Sciatic nerve (tissue), 2 donors: Measurements from ENCODE around the gene CFAP97. TPM values are rescaled to one million over a fixed set of nuclear protein-coding genes. Genes with fewer than 3 reads are reported as not detected.

Experiments used
- ATAC-seq: fragments of 200-7000 bp; cut with Tn5 transposase; one replicate; pipeline ENCODE4 v1.9.1; 2020; ENCODE audit warnings: mild to moderate bottlenecking, moderate library complexity
- DNase-seq: peaks from one replicate; pipeline ENCODE4 v3.0.0-alpha.2; 2020; ENCODE audit warnings: low spot score
- intact Hi-C: fragments of 100-400 bp; cut with DNase I; formaldehyde crosslinking; loops from one replicate; pipeline ENCODE4 v1.14.2; 2022
- total RNA-seq: library from RNA; stranded (reverse); fragmentation: NEBNext Ultra II Directional; extraction: Animal tissue kit (Norgen Biotek cat#: 25700); gene quantifications from one replicate; pipeline ENCODE4 v1.2.1, GENCODE V29; 2021
- donor health status: DM: no; HTN: no; CAD: no.
- donor health status: DM: no; HTN: no; CAD: no.

The CFAP97 gene
- total RNA-seq, 1 donor from 2014 or later, result 44.8 TPM

DNA sequence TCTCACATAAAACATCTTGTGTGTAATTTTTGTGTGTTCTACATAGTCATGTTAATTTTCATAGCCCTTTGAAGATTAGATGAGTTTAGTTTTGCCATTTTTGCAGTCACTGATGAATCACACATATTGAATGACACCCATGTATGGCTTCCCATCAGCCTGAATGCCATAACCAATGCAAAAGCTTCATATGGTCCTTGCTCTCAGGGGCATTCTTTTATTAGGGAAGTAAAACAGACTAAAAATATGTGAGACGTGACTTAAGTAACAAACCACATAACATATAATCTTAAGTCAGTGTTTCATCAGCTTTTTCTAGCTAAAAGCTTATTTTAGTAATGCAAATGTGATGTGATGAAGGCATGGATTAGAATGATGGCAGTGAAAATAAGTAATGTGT is 52.5 kb downstream of the CFAP97 start:
- ATAC-seq (no peak), DNase-seq (no peak)
- intact Hi-C loops, result no loop called here

DNA sequence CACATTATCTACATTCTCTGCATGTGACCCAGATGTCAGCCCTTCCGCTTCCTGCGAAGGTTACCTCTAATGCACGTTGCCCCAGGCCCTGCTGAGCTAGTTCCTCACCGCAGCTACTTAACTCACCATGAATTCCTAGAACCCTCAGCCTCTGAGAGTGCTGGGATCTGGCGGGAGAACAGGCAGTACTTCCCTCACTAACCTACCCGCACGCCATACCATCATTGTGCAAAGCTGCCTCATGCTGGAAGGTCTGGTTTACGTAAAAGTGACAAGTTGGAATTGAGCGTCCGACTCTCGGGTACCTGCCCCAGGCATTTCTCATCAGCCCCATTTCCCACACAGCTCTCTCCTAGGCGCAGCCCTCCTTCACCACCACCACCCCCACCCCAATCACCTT is 54.4 kb downstream of the CFAP97 start:
- ATAC-seq, result no peak
- DNase-seq, result no peak
- intact Hi-C loops, result no loop called here

DNA sequence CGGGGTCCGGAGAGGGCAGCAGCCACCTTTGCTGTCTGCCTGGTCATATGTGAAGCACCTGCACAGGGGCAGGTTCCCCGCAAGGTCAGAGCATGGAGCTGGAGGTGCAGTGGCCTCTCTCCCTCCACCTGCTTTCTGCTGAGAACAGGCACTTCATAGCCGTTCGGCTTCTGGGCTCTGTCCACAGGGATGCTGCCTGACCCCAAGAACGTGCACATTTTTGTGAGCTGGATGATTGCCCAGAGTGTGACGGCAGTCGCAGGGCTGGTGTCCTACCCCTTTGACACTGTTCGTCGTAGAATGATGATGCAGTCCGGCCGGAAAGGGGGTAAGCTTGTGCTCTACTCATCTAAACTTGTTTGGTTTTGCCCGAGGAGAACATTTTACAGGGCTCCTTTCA is 58.2 kb downstream of the CFAP97 start:
- intact Hi-C loops, result no loop called here
- DNase-seq (no peak), ATAC-seq (no peak)

DNA sequence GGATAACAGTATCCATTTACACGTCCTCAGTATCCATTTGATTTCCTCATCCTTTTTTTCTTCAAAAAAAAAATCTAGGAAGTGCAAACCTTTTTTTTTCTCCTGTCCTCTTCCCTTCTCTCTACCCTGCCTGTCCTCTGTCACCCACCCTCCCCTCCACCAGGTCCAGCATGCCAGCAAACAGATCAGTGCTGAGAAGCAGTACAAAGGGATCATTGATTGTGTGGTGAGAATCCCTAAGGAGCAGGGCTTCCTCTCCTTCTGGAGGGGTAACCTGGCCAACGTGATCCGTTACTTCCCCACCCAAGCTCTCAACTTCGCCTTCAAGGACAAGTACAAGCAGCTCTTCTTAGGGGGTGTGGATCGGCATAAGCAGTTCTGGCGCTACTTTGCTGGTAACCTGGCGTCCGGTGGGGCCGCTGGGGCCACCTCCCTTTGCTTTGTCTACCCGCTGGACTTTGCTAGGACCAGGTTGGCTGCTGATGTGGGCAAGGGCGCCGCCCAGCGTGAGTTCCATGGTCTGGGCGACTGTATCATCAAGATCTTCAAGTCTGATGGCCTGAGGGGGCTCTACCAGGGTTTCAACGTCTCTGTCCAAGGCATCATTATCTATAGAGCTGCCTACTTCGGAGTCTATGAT is 59.1 kb downstream of the CFAP97 start:
- DNase-seq (no peak), ATAC-seq (no peak)
- intact Hi-C loops, result no loop called here

DNA sequence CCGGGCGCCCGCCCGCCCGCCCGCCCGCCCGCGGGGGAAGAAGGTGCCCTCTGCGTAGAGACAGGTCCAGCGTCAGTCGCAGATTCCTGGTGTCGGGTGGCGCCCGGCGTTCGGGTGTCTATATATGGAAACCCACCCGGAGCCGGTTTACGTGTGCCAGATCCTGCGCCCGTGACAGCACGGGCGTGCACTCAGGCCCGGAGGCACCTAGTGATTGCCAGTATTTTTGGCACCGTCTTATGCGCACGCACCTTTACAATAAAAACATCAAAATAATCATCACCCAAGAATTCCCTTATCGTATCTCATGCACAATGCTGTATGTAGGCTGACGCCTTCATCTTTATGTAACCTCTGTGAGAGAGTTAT is 60.2 kb downstream of the CFAP97 start:
- intact Hi-C loops, result no loop called here

DNA sequence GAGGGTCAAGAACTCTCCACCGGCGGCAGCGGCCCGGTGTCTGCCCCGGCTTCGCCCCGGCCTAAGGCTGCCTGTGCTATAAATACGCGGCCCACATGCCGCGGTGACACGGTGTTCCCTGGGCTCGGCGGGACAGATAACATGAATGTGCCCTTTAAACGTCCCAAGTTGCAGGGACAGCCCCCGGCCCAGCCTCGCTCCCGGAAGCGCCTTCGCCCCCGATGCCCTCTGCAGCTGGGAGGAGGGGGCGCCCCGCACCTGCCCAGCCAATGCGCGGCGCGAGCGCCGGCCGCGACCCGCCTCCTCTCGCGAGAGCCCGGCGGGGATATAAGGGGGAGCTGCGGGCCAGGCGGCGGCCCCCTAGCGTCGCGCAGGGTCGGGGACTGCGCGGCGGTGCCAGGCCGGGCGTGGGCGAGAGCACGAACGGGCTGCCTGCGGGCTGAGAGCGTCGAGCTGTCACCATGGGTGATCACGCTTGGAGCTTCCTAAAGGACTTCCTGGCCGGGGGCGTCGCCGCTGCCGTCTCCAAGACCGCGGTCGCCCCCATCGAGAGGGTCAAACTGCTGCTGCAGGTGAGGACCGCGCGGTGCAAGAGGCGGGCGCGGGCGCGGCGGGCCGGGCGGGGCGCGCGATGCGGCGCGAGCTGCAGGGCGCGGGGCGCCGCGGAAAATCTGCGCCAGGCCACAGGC is 60.7 kb downstream of the CFAP97 start, which contains the start of gene SLC25A4:
TSS of gene SLC25A4 (plus strand) at position 355 of the 689 bp plus-strand sequence. CDS start at position 462, 107 bp downstream.
- peak; percentile 96 for ATAC-seq
- intact Hi-C loops, result no loop called here
- peak; percentile 91 for DNase-seq

More for the DNA sequence above, 60.2 kb downstream of the CFAP97 start:
- DNase-seq, result no peak
- ATAC-seq, result peak; percentile 27

DNA sequence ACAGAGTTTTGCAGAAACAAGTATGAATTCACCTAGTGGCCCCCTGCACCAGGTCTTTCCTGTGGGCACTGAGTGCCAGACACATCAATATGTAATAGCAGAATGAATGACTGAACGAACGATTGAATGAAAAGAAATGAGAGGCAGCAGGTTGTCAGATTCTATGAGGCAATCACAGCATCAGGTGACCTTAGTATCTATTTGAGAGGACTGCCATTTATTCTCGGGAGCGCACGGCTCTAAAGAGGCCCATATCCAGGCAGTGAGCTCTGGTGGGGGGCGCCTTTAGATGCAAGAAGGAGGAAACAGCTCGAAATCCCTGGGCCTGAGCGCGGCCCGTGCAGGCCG is 61.3 kb downstream of the CFAP97 start:
- DNase-seq, result no peak
- intact Hi-C loops, result no loop called here
- ATAC-seq, result peak; percentile 48

DNA sequence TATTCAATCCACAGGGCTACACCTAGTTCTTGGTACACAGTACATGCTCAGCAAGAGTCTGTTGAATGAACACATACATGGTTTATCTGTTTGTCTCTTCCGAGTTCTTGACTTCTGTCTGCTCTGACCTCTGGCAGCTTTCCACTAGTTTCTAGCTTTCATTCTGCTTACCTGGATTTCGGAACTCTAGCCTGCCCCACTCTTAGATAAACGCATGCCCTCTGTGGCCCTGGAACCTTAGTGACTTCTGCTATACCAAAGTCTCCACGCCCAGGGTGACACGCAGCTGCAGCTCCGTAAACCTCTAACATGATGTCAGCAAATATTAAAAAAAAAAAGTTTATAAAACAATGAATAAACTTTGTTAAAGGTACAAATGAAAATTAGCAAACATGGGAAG is 62.0 kb downstream of the CFAP97 start:
- intact Hi-C loops, result no loop called here
- DNase-seq (no peak), ATAC-seq (no peak)

DNA sequence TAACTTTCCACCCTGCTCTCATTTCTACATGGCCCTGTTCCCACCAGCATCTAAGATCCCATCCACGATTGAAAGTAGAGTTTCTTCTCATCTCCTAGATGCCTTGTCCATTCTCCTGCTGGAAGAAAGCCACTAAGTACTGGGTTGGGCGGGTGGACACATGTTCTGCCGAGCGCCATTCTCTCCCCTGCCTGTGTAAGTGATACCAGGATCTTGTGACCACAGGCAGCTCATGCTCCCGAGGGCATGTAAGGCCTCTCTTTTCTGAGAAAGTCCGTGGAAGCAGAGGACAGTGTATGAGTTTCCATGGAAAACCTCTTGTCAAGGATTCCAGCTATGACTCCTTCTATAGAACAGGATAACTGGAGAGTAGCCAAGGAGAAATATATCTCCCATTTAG is 64.1 kb downstream of the CFAP97 start:
- no peak for DNase-seq
- no peak for ATAC-seq
- intact Hi-C loops, result no loop called here

DNA sequence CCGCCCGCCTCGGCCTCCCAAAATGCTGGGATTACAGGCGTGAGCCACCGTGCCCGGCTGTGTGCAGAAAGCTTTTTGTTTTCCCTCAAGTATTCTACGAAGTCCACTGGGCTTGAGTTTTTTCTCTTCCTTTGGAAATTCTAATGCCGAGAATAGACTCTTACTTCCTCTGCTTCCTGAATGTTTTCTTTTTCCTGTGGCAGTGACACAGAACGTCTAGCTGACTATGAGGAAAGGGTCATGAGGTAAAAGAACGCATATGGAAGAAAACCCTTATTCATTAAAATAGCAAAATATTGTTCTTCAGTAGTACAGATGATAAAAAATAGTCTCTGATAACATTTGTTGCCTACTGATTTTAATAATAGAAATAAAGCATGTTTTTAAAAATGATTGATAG is 65.6 kb downstream of the CFAP97 start:
- ATAC-seq (no peak), DNase-seq (no peak)
- intact Hi-C loops, result no loop called here

DNA sequence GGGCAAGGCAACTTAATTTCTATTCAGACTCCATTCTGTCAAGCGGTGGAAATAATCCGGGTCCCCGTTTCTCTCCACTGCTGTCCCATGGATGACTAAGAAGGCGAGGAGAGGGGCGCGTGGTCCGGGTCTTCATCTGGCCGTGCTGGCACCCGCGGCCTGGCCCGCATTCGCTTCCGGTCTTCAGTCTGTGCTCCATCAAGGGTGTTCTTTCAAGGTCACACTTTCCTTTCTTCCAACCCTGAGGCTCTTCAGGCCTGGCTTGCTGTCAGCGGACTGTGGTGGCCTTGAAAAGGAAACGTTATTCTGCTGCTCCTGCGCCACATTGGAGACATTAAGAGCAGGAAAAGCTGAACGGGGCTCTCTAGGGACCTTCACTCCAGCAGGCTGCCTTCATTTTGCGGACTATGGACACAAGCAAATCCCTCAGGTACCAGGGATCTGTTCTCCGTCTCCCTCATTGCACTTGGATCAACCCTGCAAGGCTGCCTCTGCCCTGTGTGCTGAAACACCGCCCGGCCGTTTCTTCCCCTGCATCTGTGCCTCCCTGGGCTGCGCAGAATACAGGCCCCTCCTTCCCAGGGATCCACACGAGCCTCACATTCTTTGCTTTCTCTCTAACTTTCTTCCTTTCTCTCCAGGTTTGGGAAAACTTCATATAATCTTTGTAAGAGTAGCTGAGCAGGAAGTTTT is 66.4 kb downstream of the CFAP97 start:
- intact Hi-C loops, result no loop called here
- no peak for ATAC-seq

DNA sequence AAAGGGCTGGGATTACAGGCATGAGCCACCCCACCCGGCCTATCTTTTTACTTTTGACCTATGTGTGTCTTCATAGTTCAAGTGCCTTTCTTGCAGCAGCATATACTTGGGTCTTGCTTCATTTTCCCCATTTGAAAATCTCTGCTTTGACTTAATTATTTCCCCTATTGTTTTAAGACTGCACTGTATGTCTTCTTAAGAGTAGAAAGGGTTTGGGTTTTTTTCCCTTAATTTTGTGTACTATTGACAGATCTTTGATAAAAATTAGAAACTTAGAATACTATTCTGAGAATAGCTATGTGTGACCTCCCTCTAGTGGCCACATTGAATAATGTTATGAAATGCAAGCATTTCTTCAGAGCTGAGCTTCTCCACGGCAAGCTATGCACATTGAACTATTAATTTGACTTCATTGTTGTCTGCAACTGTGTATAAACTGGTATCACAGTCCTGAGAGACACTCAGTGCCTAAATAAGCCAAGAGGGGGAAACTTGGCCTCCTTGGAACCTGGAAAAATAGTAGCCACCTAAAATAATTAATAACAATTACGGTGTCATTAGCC is 69.4 kb downstream of the CFAP97 start:
- peak; percentile 76 for ATAC-seq
- intact Hi-C loops, result no loop called here
- DNase-seq, result no peak

More for the DNA sequence above, 66.4 kb downstream of the CFAP97 start:
- no peak for DNase-seq

DNA sequence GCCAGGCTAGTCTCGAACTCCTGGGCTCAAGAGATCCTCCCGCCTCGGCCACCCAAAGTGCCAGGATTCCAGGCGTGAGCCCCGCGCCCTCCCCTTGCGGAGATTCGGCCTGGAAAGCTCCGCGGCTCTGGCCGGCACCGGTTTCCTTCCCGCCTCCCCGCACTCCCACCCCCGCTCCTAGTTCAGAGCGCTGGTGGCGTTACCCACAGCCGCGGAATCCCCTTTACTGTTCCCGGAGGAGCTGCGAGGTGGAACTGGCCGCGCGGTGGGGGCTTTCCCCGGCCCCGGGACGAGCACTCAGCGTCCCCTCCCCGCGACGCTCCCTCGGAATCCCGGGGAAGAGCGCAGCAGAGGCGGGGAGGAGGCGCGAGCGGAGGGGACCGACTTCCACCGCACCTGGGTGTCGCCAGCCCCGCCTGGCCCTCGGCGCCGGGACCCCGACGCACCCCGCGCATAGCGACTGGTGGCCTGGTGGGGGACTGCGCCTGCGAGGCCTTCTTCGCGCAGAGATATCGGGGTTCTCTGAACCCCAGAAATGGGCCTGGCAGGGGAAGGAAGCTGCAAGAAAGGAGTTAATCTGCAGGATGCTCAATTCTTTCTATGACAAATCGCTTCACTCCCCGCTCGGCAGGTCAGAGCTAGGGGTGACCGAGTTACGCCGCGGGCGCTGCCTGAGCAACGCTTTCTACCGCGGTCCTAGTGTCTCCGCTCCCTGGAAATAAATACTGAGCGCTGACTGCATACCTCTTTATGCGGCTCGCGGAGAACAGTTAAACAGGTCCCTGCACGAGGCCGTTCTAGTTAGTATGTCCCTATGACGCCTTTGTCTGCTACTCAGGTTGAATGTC is 75.3 kb downstream of the CFAP97 start:
- peak; percentile 64 for ATAC-seq
- intact Hi-C loops, result no loop called here
- DNase-seq, result no peak

DNA sequence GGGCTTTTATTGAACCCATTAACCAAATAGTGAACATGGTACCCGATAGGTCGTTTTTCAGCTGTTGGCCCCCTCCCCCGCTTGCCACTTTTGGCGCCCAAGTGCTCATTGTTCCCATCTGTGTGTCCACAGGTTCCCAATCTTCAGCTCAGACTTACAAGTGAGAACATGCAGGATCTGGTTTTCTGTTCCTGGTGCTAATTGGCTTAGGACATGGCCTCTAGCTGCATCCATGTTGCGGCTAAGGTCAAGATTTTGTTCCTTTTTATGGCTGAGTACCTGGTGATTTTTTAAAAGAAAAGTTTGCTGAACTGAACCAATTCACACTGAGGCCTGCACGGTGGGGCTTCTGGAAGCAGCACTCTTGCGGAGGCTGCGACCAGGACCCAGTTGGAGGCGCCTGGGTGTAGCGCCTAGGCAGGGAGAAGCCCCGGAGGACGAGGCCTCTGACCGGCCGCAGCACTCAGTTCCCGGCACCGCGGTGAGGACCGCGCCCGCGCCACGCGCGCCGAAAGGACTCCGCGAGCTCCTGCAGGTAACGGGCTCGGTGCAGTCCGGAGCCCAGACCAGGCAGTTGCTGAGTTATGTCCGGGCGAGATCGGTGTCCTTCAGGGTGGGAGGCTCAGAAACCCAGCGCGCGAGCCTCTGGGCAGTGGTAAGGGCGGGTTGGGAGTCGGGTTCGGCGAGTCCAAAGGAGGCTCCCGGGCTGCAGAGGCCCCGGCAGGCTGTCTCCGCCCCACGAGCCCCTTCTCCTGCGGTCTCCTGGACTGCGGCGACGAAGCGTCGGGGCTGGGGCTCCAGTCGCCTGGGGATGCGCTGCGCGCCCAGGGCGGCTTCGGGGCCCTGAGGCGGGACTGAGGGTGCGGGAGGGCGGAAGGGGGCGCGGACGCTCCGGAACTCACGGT is 76.5 kb downstream of the CFAP97 start:
- intact Hi-C loops, result no loop called here
- ATAC-seq, result peak; percentile 67

DNA sequence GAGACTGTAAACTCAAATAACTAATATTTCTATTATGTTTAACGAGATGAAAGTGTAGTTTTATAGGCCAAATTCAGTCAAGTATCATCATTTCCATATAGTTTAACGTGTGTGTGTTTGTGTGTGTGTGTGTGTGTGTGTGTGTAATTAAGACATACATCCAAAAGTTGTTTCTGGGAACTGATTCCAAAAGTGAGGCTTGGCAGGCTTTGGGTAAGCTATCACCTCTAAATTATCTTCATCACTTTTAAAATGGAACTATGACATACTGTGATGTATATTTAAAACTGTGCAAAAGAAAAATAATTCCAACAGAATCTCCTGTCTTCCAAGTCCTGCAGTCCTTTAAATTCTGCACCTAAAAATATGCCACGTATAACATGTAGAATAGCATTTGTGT is 79.8 kb downstream of the CFAP97 start:
- no peak for DNase-seq
- no peak for ATAC-seq
- intact Hi-C loops, result no loop called here

More for the DNA sequence above, 76.5 kb downstream of the CFAP97 start:
- no peak for DNase-seq

DNA sequence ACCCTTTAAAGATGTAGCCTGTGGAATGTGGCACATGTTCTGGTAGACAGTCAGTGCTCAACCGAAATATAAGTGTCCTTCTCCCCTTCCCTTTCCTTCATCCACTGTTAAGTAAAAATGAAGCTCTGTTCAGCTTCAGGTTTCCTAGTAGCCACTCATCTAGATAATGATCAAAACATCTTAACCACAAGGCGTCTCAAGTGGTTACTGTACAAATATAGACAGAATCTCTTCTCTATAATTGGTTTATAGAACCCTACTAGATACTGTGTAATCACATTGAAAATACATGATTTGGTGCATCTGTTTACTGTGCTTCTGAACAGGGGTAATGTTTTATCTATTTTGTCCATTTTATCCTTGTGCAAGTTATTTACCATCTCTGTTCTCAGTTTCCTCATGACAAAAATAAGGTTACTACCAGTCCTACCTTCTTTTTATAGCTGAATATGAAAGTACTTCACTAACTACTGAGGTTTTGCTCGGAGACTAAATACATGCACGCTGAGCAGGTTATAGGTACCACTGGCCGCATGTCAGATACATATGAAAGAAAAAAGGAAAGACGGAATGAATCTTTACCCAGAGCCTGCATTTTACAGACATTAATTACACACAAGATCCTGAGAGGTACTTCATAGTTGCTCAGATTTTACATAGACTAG is 81.0 kb downstream of the CFAP97 start:
- intact Hi-C loops, result no loop called here
- DNase-seq (no peak), ATAC-seq (no peak)

DNA sequence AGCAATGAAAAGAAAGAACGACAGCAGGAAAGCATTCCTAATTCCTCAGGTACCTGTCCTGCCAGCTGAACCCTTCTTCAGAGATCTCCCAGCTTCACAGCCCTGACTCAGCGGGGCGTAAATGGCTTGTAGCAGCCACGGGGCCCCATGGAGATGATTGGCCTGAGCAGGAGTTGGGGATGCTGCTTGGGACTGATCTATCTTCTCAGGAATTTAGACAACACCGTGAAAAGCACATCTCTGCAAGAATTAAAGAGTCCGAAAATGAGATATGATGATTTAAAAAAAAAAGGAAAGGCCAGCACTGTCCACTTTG is 83.2 kb downstream of the CFAP97 start:
- intact Hi-C loops, result no loop called here
- ATAC-seq (no peak), DNase-seq (no peak)
